ENCODE results near the gene ELAVL1.

GRCh38 chr19:8034178-8034525 lies 28.7 kb upstream of the ELAVL1 start:
- TF ChIP-seq POLR2A (IDR thresholded peaks at IDR 0.05; ENCODE audit: low read depth, low read length) = no peak
- no peak for TF ChIP-seq POLR2AphosphoS5 (IDR thresholded peaks at IDR 0.05; ENCODE audit: low read depth, low read length)
- no peak for TF ChIP-seq TAF1 (IDR thresholded peaks at IDR 0.05; ENCODE audit: low read depth, low read length)
- TF ChIP-seq SPI1 (IDR thresholded peaks at IDR 0.05; ENCODE audit: low read depth, low read length) = no peak
- TF ChIP-seq PAX5 (IDR thresholded peaks at IDR 0.05; ENCODE audit: insufficient read depth, low read length, severe bottlenecking) = no peak
- no peak for TF ChIP-seq POU2F2 (IDR thresholded peaks at IDR 0.05; ENCODE audit: low read depth, low read length)

All from GM12891 (cell line).